CD4-positive, alpha-beta T cell treated with Interleukin-6 for 4 hours (primary cell): ENCODE measurements around the gene ATG4B.
"Not testable (repeated sequence)": the region's sequence is repeated elsewhere in the genome, so short reads cannot be mapped to it uniquely, and the experiment has no call there.

Experiments
- DNase-seq: peaks from one replicate; pipeline ENCODE4 v3.0.0-alpha.2; 2020; ENCODE audit warnings: mixed read lengths

Gene ATG4B

GRCh38 chr2:241640165-241640795 lies 2.8 kb downstream of the ATG4B start:
- no peak for DNase-seq

DNA sequence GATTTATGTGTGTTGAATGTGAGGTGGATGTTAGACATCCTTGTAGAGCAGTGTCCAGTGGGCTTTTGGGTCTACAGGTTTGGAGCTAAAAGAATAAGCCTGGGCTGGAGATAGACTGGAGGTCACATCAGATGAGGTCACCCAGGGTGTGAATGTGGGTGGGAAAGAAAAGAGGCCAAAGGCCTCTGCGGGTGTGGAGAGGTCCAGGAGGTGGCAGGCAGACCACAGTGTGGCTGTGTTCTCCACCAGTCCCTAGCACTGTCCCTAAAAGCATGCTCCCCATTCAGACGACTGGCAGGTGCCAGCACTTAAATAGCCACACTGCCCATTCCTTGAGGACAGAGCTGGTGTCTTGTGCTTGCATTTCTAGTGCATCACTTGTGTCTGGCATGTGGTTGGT lies 4.1 kb downstream of the ATG4B start:
- no peak for DNase-seq

DNA sequence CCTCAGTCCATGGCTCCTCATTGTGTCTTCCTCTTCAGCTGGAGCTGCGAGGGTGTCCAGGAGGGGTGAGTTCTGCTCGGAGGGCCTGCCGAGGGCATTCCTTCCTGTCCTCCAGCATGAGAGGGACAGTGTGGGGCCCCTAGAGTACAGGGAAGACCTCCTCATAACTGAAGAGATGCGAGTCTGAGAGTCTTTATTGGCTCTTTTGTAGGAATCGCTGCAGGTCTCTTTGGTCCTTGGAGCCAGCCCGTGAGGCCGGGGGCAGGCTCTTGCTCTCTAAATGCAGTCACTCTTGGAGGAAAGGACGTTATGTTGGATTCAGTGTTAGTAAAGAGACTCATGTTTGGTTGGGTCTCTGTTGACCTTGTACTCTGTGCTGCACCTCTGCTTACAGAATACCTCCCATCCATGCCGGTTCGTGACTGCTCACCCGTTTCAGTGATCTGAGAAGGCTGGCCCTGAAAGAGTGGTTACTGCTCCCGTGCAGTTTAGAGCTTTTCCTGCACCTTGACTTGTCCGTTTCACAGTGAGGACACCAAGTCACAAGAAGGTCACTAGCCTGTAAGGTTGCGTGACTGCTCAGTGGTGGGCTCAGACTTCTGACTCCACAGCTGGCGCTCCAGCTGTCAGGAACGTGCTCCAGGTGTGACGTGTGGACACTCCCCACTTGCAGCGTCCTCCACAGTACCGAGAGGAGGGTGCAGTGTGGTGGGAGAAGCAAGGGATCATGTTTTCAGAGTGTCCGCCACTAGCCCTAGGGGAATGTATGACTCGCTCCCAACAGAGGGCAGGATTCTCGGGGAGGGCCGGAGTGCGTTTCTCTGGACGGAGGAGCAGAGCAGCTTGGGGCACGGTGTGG lies 7.8 kb downstream of the ATG4B start:
- DNase-seq: no peak

DNA sequence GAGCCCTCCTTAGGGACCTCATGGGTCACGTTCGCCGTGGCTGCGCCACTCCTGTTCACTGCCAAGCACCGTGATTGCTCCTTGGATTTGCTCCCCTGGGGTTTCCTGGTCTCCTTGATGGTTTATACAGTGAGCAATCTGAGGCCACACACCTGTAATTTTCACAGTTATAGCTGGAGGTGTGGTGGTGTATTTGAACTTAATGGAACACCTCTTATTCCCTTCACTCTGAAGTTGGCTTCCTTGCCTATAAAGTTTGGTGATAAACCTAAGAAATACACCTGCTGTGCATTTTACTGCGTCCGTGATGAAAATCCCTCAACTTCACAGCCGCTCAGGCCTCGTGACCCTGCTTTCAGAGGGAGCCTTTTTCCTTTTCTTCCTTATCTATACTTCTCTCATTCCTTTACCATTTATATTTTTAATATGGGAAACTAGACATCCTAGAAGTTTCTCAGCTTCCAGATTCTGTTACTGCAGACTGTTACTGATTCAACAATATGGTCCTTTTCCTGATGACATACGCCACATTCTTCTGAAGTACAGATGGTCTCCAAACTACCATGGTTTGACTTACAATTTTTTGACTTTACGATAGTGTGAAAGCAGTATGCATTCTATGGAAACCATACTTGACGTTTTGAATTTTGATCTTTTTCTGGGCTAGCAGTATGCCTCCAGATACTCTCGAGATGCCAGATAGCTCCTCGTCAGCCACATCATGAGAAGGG lies 8.6 kb downstream of the ATG4B start:
- DNase-seq: no peak

GRCh38 chr2:241648453-241648852 lies 11.0 kb downstream of the ATG4B start:
- no peak for DNase-seq

- DNase-seq: no peak
Observed at GRCh38 chr2:241649404-241649803, 11.9 kb downstream of the ATG4B start.

GRCh38 chr2:241649927-241650326 lies 12.4 kb downstream of the ATG4B start:
- no peak for DNase-seq

DNA sequence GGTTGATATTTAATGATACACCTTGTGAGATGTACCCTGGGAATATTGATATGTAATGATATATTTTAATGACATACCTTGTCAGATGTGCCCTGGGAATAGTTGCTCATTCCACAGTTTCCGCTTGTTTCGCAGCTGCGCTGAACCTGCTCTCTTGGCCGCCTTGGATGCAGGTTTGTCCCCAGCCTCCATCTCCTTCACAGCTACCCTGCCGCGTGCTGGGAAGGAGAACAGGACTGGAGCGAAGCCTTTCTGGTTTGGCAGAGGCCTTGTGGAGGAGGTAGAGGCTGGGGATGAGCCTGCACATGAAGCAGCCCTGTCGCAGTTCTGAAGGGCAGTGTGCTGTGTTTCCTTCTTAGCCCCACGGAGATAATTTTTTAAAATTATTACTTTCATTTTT lies 14.6 kb downstream of the ATG4B start:
- no peak for DNase-seq

DNA sequence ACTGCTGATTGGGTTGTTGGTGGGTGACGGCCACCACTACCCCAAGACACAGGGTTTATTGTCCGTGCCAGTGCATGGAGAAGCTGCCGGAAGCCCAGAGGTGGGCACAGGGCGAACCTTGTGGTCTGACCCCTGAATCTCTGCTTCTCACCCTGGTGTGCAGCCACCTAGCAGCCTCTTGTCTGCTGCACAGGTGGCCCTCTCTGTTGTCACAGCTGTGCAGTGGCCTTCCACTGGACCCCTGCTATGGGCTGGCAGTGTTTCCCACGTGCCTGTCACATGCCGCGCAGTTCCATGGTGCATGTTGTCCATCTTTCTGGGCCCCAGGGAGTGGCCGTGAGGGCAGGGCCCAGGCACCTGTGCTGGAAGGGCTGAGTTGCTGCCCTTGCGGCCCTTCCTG lies 15.2 kb downstream of the ATG4B start:
- DNase-seq: no peak

DNA sequence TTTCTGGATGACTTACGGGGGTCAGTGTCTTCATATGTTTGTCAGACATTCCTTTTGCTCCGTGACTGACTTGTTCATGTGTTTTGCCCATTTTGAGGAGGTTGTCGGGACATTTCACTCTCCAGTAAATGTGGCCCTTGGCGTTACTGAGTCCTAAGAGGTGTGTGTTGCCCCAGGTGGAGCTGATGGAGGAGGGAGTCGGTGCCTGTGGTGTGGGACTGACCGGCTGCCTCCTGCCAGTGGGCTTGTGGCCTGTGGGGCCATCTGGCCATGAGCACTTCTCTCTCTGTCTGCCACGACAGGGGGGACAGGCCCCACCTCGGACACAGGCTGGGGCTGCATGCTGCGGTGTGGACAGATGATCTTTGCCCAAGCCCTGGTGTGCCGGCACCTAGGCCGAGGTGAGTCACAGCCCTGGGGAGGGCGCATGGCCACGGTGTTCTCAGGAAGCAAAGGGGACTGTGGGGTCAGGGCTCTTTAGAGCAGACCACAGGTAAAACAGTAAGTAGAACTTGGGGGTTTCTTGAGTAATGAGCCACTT lies 15.8 kb downstream of the ATG4B start:
- DNase-seq: no peak

GRCh38 chr2:241654551-241654950 lies 17.1 kb downstream of the ATG4B start:
- DNase-seq: no peak

- DNase-seq: no peak
Observed at GRCh38 chr2:241655516-241656189, 18.2 kb downstream of the ATG4B start.

- no peak for DNase-seq
Observed at GRCh38 chr2:241656190-241656741, 18.8 kb downstream of the ATG4B start.

GRCh38 chr2:241657786-241658254 lies 20.3 kb downstream of the ATG4B start:
- no peak for DNase-seq

DNA sequence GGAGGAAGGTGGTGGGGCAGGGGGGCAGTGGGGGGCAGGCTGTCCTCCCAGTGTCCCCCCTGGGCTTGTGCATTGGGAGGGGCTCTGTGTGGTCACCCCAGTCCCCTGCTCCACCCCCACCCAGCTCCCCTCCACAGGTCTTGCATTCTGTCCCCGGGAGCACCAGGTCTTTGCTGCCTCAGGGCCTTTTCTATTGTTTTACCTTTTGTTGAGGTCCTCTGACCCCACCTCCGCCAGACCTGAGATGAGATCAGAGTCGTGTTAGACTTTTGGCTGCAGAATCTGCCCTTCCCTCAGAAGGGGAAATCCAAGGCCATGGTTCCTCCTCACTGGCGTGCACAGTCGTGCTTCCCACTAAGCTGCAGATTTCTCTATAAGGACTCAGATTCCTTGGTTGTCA lies 20.8 kb downstream of the ATG4B start:
- DNase-seq: no peak

GRCh38 chr2:241659150-241659739 lies 21.8 kb downstream of the ATG4B start:
- peak; percentile 41 for DNase-seq

DNA sequence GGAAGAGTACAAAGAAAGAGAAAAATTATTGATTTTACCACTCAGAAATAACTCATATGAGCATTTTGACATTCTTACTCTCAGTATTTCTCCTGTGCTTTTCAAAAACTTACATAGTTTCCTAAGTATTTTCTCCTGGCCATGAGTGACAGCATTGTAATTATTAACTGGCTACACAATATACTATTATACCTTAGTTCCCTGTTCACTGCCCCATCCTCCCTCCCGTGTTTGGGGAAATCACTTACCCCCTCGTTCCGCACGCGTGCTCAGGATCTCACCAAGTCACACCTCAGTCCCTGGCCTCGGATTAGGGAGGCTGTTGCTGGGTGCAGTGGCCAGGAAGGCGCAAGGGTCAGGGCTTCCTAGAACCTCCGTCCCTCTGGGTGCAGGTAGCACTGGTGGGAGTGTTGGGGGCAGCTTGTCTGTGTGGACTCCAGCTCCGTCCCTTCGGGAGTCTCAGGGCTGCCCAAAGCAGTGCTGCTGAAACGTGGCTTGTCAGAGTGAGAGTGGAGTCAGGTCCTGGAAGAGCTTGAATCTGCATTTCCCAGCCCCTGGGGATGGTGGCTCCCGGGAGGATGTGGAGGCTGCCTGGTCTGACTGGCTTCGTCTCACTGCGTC lies 23.2 kb downstream of the ATG4B start:
- no peak for DNase-seq

DNA sequence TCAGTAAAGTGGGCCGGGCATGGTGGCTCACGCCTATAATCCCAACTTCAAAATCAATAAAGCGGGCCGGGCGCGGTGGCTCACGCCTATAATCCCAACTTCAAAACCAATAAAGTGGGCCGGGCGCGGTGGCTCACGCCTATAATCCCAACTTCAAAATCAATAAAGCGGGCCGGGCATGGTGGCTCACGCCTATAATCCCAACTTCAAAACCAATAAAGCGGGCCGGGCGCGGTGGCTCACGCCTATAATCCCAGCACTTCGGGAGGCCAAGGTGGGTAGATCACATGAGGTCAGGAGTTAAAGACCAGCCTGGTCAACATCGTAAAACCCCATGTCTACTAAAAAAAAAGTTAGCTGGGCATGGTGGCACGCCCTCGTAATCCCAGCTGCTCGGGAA lies 25.2 kb downstream of the ATG4B start:
- not testable (repeated sequence) for DNase-seq

DNA sequence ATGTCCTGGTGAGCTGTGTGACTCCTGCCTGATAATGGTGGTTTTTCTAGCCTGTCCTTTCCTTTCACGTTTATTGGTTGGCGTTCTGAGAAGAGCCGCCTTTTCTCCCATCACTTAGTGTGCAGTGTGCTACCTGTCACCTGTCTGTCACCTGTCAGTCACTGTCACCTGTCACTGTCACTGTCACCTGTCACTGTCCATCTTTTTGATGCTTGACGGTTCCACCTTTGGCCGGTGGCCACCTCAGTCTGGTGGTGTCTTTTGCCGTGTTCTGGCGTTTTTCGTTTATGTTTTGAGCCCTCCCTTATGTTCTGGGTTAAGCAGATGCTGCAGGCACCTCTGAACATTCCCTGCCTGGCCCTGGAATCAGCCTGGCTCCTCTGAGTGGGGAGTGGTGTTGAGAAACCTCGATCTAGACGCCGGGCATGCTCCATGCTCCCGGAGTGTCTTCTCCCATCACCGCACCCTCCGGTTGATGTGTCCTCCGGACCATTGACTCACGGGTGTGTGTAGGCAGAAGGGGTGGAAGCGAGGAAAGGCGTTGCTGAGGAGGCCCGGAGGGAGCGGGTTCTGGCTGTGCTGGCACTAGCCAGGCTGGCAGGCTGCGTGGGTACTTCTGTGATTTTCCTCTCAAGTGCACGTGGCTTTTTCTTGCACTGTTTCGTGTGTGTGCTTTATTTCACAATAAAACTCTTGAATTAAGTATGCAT lies 28.4 kb downstream of the ATG4B start:
- DNase-seq: no peak

- no peak for DNase-seq
Observed at GRCh38 chr2:241666627-241667400, 29.3 kb downstream of the ATG4B start.
